ENCODE results near the gene MAGEB10.

DNA sequence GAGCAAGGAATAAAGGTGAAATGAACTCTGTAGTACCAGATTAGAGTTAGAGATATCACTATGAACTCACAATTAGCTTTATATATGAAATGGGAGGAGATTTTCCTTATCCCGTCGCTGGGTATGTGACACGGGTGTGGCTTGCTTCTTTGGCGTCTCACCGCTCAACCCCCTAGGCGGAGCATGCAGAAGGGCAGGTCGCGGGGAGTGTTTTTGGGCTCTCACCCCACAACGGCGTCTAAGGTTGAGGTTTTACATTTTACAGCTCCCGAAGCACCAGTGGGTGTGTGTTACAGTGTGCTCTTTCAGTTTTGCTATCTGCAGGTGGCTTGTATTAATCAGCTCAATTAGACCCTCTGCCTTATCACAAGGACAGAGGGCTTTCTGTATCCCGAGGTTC lies 42.1 kb upstream of the MAGEB10 start:
- TF ChIP-seq SUZ12 (IDR thresholded peaks at IDR 0.05; ENCODE audit: extremely low read depth, insufficient read depth, insufficient read length) (no peak), YY1 (IDR thresholded peaks at IDR 0.05; ENCODE audit: insufficient read depth, insufficient read length) (no peak)
